GM19025 (cell line): ENCODE data around the gene FOCAD.

ENCODE experiments used
- ATAC-seq: cut with Tn5 transposase; IDR thresholded peaks from one replicate; pipeline ENCODE4 v1.9.1; 2021; ENCODE audit warnings: mild to moderate bottlenecking, low read depth, moderate library complexity; ENCODE audit not compliant: unreplicated experiment

The FOCAD gene

DNA sequence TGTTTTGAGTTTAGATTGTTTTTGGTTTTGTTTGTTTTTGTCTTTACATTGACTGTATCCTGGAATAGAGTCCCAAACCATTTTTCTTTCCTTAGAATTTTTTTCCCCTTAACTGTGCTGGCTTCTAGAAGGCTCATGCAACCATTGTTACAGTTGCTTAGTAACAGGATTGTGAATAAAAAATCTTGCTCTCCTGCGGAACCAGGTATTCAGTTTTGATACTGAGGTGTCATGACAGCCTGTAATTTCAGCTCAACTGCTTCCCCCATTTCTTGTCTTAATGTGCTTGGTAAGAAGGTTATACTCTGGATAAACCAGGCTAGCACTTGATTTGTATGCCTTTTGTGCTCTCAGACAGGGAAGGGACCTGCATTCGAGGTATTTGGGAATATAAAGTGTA, 42.1 kb downstream of the FOCAD start:
- ATAC-seq: no peak

DNA sequence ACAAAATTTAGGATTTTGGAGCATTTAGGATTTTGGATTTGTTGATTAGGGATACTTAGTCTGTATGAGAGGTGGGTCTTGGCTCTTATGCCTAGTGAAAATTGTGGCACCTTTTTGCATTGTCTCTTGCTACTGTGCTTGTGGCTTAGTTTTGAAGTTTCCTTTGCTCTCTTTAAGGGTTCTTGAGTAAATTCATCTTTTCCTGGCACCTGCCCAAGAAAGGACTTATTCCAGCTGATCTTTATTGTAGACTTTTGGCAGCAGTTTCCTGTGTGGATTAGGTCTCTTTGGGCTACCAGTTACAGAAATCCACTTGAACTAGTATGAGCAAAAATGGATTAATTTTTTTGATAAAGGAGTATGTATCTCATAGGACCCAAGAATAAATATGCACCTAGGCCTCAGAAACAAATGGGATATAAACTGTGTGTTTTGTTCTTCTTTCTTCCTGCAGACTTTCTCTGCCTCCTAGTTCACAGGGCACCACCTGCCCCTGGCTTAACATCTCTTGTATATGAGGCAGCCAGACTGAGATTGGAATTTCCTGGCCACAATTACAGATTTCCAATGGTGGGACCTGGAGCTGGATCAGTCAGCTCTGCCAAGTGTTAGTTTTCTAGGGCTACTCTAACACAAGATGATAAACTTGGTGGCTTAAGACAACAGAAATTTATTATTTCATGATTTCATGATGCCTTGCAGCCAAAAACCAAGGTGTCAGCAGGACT, 44.6 kb downstream of the FOCAD start:
- ATAC-seq: no peak

DNA sequence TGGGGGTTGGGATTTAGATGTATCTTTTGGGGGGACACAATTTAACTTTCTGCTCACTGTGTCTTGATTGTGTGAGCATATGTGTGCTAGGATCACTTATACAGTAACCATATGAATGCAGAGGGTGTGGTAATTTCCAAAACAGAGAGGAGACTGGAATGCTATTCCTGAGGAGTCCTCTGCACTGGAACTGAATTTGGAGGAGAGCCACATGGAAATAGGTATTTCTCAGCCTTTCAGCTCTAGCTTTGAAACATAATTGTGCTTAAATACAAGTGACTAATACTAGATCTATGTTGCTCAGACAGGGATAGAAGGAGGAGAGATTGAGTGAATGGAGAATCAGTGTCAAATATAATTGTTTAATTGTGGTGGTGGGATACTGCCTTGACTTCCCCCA, 45.5 kb downstream of the FOCAD start:
- no peak for ATAC-seq

DNA sequence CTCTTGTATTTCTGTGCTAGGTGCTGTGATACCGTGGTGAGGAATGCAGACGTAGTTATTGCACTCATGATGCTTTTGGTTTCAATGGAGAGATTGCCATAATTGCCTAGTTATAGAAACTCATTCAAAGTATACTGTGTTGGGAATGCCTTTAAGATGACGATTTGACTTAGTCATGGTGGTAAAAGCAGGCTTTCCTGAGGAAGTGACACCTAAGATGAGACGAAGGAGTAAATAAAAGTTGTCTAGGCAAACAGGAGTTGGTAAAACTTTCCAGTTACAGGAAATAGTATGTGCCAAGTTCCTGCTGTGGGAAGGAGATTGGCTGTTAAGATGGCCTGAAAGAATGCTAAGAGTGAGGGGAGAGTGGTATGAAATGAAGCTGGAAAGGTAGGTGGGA, 48.1 kb downstream of the FOCAD start:
- ATAC-seq: no peak

DNA sequence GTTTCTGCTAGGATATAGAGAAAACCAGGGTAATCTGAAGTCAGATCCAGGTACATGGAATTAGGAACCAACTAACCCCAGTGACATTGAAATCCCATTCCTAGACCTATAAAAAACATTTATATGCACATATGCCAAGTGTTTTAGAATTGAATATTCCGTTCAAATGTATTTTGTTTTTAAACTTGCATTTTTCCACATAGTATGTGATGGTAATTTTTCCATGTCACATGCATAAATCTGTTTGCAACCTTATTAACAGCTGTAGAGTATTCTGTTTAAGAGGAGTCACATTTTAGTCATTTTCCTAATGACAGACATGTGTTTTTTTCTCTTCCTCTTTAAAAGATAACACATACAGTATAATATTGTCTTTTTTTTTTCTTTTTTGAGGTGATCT, 50.2 kb downstream of the FOCAD start:
- ATAC-seq: no peak

DNA sequence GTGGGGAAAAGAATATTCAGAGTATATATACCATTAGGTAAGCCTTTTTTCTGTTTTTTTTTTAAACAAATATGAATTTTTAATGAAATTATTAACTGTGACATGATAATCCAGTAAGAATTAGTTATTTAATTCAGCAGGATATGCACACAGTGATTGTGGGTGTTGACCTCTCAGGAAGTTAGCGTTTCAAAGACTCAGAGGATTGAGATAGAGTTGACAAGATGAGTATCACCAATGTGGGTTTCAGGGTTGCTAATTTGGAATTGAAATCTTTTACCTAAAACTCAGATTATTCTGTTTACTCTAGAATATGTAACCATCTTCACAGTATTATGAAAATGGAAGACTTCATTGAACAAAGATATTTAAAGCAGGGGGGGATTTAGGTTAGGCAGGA, 56.2 kb downstream of the FOCAD start:
- ATAC-seq: no peak

DNA sequence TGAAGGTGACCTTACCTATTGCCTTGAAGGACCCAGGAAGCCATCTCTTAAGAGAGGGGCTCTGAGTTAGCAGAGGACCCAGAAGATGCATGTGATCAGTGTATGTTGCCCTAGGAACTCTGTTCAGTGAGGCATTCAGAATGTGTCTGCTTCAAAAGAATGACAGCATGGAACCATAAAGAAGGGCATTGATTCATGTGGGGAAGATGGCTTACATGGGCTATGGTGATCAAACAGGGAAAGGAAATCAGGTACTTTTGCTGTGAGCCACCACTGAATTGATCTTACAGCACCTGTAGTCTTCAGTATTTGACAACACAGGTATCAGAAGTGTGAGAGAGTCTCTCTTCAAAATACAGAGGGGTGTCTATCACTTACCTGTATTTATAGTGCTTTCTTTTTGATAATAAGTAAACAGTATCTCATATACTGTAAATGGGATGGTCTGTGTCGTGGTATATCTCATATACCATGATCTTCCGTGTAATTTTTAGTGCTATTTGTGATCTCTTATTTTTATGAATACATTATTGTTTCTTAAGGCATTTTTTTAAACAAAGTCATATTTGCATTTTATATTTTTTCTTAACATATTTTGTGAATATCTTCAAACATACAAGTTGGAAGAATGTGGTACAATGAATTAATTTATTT, 57.0 kb downstream of the FOCAD start:
- ATAC-seq: no peak

DNA sequence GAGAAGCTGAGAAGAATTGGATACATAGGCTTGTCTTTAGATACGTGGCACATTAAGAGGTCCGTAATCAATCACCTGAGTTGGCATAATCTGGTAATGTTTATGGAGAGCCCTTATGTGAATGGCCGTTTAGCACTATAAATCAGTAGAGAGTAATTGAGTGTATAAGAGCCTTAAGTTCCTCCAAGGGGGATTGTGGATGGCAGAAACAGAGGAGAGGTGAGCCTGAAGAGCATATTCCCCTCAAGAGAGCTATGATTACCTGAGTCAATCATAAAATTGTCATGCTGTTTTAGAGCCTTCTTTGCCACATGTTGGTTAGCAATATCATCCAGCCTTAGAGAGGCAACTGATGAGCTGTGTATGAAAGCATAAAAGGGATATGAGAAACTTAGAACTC, 58.8 kb downstream of the FOCAD start:
- no peak for ATAC-seq

DNA sequence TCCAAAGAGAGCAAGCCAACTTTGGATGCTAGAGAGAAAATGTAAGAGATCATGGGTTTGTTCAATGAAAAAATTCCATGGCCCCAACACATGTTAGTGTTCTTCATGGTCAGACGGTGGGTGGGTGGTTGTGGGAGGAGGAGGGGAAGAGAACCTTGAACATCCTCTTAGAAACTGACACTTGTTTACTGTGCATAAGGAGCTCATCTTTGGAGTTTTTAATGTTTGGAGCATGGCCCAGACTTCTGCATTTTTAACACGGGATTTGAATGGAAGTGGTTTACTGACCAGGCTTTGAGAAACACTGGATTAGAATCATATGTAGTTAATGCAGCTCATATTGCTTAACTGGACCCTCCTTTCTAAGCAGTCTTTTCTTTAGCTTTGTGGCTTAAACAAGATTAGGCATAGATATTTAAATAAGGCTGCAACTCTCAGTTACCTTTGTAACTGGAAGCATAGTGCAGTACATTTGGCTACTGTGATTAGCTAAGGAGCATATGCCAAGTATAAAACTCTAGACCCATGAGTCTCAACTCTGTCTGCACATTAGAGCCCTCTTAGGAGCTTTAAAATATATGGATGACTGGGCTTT, 60.1 kb downstream of the FOCAD start:
- no peak for ATAC-seq

DNA sequence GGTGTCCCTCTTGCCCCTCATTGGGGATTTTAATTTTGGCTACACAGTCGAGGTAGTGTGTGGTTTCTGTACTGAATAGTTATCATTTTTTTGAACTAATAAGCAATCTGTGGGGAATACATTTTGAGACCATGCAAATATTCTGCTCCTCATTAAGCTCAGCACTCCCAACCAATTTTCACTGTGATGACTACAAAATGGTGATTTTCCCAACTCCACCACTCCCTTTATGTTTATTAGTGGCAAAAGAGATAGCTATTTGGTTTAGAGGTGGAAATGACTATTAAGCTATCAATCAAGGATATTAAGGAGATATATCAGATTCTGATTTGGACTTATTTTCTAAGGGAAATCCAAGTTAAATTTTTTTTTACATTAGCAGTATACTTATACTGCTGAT, 62.9 kb downstream of the FOCAD start:
- ATAC-seq: no peak

DNA sequence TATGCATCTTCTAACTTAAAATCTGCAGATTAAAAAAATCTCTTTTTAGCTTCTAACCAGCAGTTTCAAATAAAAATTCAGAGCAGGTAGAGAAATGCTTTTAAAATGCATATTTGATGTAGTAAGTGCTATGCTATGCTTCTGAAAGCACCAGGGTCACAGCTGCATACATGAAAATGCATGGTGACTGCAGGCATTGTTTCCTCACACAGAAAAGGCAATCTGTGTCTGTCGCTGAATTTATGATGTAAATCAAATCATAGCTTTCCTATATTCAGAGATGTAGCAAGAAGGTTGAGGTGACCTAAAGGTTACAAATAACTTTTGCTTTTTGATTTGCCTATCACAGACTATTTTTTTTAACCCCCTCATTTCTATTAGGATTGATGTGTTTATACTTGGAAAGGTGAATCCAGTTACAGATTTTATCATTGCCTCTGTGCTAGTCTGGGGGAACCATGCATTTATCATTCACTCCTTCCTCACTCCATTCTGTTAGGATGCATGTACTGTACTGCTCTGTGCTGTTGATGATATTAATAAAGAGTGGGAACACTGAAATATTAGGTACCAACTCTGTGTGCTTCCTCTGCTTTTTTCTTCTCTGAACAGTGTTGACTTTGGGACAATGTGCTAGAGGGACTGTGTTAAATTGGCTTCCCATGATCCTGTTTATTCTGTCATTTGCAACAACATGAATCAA, 65.6 kb downstream of the FOCAD start:
- ATAC-seq: no peak

DNA sequence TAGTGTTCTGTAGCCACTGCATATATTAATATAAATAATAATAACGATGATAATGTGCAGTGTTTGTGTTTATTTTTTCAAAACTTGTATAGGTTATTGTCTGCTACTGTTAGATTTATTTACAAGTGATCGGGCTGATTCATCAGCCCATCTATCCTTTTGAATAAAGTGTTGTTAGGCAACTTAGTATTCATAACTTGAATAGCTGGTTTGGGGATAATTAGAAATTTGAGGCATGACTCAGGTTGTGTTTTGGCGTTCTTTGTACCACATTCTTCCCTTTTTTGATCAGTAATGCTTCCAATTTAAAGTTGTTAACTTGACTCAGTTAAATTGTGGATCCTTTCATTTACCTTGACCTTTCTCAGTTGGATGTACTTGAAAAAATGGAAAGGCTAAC, 69.7 kb downstream of the FOCAD start:
- no peak for ATAC-seq

DNA sequence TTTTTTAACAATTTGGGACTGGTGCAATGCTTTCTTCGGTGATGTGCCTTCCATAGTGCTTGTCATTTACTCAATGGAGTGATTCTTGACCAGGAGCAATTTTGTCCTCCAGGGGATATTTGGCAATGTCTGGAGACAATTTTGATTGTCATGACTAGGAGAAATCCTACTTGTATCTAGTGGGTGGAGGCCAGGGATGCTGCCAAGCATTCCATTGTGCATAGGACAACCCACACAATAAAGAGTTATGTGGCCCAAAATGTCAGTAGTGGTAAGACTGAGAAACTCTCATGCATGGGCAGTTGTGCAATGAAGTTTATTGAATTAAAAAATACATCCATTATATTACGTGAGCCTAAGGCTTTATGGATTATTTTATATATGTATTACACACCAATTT, 70.5 kb downstream of the FOCAD start:
- no peak for ATAC-seq

DNA sequence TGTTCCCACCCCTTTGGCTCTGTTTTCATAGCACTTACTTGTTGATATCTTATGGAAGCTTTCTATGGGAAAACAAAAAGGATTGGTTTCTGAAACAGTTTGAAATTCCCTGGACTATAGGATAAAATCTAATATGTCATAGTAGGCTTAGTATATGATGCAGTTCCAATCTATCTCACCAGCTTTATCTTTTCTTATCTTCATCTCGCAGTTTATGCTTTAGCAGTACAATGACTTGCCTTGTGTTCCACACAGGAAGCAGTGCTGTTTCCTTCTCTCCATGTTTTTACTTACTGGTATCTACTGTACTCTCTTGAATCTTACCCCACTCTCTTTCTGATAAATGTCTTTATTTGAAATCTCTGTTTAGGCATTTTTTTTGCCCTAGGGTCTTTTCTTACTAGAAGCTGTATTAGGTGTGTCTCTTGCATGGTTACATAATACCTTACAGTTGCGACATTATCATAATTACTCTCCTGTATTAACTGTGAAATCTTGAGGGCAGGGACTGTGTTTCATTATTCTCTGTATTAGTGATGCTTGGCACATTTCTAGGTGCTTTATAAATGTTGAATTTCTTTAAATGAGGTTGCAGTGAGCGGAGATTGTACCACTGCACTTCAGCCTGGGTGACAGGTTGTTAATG, 76.3 kb downstream of the FOCAD start:
- no peak for ATAC-seq

DNA sequence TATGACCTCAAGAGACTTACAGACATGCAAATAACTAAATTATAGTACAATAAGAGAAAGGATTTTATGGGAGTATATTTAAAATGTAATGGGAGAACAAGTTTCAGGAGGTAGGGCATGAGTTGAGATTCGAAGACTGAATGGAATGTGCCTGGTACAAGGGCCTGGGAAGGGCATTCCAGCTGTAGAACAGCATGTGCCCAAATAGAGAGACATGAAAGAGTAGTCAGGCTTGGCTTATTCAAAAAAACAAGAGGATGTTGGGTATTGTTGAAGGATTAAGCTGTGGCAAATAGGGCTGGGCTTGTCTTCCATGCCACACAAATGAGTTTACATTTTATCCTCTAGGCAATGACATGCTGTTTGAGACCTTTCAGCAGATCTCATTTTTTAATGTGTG, 86.9 kb downstream of the FOCAD start:
- no peak for ATAC-seq

DNA sequence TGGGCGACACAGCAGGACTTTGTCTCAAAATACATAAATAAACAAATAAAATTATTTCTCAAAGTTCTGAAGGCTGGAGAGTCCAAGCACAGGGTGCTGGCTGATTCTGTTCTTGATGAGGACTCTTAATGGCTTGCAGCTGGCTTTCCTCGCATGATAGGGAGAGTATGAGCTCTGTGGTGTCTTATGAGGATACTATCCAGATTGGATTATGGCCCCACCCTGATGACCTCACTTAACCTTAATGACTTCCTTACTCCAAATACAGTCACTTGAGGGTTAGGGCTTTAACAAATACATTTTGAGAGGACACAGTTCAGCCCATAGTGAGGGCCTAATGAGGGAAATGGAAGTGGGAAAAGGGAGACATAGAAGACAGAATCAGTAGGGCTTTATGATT, 87.7 kb downstream of the FOCAD start:
- no peak for ATAC-seq

DNA sequence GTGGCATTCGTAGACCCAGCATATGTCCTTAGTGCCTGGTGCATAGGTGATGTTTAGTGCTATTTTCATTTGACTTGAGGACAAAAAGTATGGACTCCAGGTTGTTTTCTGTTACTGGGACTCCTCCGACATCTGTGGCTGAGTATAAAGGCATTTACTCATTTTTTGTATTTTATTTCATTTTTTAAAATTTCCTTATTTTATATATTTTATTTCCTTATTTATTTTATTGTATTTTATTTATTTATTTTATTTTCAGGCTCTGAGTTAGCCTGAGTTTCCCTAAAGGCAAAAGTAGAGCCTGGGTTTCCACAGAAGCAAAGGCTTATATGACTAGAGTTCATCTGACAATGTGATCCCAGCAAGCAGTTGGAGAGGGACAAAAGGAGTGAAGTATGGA, 91.6 kb downstream of the FOCAD start:
- no peak for ATAC-seq

DNA sequence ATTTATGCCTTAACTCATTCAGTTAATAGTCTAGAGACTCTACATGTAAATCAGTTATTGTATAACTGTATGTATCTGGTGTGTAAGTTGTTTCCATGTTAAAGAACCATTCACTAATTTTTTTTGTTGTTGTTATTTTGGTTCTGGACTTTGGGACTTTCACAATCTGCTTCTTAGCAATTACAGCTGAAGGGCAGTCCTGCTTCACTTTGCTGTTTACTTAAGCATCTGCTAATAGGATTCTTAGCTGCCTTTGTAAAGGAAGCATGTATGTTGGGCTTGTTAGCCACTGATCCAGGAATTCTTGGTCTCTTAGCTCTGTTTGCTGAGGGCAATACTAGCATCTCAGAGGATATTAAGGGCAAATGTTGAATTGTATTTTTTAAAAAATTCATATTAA, 97.0 kb downstream of the FOCAD start:
- no peak for ATAC-seq

DNA sequence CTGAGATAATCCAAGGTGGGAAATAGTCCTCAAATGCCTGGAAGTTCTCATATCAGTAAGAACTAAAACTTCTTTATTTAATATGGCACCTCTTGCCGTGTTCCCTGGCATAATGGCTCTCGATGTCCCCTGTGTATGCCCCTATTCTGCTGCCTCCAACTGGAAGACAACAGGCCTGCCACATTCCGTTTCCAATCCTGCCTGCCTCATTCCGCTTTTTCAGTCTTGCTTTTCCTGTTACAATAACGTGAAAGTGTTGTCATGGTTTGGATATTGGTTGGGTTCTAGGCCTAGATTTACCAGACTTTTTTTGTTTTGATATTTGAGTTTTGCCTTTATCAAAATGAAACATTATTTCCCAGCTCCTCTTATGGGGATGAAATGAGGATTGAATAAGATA, 98.2 kb downstream of the FOCAD start:
- ATAC-seq: no peak

DNA sequence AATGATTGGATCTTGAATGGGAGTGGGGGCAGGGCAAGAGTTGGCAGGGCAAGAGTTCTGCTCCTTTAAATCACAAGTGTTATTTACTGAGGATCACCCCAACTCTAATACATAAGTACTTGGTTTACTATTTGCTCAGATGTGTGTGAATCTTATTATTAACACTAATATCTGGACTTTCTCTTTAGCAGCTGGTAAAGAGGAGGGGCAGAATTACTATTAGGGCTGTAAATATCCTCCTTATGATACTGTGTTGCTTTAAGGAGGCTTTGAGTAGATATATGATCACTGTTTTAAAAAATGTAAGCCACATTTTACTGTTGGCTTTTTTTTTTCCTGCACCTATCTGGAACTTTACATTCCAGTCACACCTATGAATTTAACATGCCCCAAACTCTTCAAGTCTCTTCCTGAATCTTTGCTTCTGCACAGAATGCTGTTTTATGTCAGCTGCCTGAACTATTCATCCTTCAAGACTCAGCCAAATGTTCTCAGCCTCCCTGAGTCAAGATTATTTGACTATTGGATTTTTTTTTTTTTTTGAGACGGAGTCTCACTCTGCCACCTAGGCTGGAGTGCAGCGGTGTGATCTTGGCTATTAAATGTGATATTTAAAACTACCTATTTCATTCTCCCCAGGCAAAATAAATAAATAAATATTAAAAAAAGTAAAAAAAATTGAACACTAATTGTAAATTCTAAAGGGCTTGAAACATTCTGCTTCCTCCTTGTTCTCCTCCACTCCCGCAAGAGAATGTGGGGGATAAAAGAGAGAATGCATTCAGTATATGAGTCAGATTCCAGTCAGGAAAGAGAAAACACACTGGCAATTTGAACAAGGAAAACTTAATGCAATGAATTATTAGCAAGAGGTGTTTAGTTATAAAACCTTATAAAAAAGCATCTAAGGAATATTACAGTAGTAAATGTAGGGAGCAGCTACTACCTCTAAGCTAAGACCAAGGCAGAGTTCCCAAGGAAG, 99.3 kb downstream of the FOCAD start:
- ATAC-seq: no peak
